ENCODE measurements around the gene GANAB.
A peak's percentile ranks its signal among the peaks of the same experiment; 100 is the strongest.
"Not testable (repeated sequence)": the region's sequence is repeated elsewhere in the genome, so short reads cannot be mapped to it uniquely, and the experiment has no call there.

The GANAB gene

DNA sequence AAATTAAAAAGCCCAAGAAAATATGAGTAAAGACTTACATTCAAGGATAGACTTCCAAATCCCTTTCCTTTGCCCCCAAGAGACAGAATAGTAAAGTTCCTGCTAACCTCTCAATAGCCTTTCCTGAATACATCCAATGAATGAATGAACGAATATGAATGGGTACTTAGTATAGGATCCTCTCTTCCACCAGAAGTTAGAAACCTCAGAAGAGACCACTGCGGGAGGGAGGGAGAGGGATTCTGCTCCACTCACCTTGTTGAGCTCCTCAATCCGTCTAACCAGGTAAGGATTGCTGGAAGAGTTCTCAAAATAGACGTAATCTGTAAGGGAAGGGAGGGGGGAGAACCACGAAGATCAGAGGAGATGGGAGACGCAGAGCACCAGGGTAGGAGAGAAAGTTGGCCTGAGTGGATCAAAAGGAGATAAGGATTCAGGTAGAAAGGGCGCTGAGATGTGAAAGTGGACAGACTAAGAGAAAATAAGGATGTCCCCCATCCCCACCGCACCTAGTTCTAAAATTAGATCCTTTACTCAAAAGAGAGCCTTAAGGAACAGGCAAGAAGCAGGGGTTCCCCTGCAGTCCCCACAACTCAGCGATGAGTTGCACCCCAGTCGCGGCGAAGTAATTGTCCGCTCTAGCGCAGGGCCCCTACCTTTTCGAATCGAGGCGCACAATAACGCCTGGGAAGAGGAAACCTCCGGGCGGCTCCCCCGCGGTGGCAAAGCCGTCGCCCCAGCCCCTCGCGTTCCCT, 45.9 kb downstream of the GANAB start:
- peak in 1 of 14 donors; percentile 45 for DNase-seq

DNA sequence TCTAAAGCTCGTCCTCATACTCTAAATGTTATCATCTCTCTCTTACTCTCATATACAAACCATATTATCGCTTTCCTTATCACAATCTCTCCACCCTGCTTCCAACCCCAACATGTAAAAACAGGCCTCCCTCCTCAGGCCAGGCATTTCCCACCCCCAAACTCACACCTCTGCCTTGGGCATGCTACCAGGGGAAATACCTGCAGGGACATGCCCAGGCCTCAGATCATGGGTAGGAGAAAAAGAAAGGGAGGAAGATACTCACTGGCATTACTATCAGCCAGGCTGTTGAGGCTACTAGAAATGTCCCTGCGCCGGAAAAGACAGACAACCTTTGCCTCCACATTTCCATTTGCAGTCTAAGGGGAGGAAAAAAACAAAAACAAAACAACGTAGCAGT, 46.5 kb downstream of the GANAB start:
- DNase-seq = no peak

DNA sequence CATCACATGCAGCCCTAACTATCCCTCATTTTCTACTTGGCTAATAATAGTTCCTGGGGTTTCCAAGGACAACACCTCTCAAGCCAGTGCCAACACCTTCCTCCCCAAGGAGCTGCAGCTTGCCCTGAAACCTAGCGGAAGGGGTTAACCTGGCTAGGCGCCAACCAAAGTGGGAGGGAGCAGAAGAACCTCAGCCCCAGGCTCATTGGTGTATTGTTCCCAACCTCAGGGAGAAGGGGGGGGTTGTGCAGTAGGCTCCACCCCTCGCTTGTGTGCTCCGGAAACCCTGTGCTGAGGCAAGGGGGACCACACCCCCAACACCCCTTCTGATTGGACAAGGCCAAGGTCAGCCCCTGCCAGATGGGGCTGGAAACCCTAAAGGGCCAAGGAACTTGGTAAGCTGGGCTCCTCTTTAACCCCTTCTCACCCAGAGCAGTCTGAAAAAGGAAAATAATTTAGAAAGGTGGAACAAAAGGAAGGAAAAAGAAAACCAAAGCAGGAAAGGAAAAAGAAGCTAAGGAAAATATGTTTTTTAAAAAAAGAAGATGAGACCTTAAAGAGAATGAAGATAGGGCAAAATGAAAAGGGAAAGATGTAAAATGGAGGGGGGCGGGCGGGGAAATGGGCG, 47.2 kb downstream of the GANAB start:
- DNase-seq = peak in 13 of 14 donors; percentile 27 to 96 (median 82)

DNA sequence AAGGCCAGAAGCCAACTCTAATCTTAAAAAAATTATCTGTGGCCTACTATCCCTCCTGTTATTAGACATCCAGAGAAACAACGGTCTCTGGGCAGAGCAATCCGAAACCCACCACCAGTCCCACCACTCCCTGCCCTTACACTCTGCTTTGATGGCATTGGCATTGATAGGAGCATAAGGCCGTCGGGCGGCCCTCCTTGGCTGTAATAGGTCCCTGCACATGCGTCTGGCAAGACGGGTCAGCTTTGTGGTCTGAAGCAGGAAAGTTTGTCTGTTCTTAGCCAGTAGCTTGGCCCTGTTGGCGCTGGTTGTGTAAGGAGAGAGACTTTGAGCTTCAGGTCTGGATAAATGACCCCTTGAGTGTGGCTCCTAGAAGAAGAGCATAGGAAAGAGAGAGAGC, 51.3 kb downstream of the GANAB start:
- DNase-seq = no peak

DNA sequence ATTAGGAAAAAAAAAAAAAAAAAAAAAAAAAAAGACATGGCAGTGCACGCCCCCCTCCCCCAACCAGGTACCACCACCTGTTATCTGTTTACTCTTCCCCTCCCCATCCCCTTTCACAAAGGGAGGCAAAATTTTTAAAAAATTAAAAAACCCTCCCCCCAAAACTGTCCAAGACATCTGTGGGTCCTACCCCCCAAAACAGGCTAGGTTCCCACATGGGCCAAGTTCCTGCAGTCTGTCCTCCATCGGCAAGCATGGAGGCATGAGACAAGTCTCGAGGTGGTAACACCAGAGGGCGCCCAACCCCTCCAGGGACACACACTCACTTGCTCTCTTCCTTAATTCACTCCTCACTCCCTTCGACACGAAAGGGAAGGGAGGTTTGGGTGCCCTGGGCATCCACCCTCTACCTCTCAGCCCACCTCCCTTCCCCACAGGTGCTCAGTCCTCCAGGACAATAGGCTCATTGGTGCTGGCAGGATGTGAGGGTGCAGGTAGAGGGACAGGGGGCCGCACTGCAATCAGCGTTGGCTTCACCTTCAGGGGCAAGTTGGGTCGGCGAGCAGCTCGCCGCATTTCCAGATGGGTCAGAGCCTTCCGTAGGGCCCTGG, 52.9 kb downstream of the GANAB start:
- DNase-seq = peak in 10 of 14 donors; percentile 13 to 59 (median 35)

DNA sequence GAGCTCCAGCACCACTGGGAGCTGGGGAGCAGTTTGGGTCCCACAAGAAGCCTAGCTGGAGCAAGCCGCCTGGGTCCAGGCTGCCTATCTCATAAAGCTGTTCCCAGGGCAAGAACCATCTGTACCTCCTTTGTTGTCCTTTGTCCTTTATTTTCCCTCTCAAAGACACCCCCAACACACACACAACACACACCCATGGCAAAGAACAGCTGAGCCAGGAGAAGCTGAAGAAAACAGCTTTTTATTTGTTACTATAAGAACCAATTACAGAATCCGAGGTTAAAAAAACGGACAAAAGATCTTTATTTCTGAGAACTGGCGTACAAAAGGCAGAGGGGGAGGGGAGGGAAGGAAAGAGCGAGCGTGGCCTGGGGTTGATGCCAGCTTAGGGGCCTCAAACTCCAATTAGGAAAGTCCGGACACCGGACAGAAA, 53.4 kb downstream of the GANAB start:
- peak in 7 of 14 donors; percentile 21 to 47 (median 37) for DNase-seq

DNA sequence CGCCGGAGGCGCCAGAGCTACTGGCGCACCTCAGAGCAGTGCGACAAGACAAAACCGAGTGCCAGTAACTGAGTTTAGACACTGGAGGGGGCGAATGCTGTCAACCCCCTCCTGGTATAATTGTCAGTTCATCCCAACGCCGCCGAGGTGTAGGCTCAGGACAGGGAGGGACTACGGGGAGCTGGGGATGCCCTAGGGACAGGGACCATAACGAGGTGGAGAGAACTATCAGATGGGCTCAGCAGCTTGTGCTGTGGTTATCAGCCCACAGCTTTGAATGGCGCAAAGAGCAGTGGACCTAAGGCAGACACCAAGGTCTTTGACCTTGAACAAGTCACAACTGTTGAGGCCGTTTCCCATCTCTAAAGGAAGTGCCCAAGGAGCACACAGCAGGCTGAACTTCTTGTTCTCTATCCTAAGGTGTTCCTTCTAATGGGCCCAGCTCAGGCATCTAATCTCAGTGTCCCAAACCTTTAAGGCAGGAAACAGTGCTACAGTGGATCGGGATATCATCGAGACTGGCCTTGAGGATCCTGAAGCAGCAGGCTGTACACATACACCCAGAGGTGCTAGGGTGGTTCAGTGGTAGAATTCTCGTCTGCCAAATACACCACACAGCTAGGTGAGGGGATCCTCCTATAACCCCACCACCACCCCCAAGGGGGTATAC, 54.1 kb downstream of the GANAB start:
- no peak for DNase-seq

DNA sequence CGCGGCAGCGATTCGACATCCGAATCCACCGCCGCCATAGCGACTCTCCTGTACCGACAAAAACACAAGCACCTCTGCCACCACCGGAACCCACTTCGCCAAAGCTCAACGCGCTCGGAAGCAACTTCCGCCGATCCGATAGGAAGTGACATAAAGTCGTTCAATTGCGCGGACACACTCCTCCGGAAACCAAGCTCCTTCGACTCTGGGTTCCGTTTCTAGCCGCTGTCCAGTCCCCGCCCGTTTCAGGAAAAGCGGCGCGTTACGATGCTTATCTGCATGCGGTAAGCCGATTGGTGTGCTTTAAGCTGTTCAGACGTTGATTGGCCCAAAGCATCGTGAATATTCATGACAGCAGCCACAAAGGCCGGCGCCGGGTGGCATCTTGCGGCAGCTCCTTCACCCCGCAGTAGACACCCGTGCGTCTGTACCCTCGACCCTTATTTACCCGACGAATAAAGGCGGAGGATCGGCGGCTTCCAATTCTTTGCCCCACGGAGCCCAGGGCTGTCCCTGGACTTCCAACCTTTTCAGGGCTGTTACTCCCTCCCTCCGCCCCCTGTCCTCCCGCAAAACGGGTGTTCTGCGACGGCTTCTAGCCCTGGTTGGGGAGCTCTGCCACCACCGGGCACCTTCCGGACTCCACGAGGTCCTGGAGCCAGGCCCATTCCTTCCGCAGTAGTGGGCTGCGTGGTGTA, 54.8 kb downstream of the GANAB start, which contains the start of gene TUT1:
Gene TUT1 (minus strand): TSS at position 76 of the 698 bp plus-strand sequence. CDS start 38 bp downstream, at position 38.
- peak; percentile 71 to 99 (median 96) for DNase-seq

DNA sequence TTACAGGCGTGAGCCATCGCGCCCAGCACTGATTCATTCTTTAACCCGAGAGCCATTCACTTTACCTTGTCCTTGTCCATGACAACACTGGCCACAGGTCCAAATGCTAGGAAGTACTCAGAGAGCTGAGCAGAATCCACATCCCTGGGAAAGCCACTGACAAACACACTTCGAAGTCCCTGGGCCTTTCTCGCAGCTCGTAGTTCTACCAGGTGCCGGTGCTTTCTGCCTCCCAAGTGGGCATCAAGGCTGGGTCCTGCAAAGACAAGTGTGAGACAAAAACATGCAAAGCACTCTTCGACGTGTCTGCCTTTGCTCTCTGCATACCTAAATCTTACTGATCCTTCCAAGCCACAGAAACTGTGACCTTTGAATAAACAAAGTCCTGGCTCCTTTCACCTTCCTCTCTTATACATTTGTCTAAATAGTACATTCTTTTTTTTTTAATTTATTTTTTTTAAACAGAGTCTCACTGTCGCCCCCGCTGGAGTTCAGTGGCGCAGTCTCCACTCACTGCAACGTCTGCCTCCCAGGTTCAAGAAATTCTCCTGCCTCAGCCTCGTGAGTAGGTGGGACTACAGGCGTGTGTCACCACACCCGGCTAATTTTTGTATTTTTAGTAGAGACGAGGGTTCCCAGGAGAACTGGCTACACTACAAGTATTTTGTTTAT, 57.3 kb downstream of the GANAB start:
- no peak for DNase-seq

DNA sequence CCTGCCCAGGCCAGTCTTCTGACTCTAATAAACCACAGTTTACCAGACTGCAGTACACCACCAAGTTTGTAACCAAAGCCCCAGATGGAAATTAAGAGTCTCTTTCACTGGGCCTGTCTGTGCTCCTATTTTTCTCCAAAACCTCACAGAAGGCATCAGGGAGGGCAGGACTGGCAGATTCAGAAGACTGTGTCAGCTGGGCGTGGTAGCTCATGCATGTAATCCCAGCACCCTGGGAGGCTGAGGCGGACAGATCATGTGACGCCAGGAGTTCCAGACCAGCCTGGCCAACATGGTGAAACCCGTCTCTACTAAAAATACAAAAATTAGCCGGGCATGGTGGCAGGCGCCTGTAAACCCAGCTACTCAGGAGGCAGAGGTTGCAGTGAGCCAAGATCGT, 61.1 kb downstream of the GANAB start:
- not testable (repeated sequence) for DNase-seq

DNA sequence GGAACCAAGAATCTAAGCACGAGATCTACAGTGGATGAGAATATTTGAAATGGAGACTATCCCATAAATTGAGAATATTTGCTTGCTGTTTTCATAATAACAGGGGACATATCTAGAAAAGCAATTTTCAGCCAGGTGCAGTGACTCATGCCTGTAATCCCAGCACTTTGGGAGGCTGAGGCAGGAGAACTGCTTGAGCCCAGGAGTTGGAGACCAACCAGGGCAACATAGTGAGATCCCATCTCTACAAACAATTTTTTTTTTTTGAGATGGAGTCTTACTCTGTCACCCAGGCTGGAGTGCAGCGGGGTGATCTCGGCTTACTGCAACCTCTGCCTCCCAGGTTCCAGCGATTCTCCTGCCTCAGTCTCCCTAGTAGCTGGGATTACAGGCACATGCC, 64.7 kb downstream of the GANAB start:
- not testable (repeated sequence) for DNase-seq

DNA sequence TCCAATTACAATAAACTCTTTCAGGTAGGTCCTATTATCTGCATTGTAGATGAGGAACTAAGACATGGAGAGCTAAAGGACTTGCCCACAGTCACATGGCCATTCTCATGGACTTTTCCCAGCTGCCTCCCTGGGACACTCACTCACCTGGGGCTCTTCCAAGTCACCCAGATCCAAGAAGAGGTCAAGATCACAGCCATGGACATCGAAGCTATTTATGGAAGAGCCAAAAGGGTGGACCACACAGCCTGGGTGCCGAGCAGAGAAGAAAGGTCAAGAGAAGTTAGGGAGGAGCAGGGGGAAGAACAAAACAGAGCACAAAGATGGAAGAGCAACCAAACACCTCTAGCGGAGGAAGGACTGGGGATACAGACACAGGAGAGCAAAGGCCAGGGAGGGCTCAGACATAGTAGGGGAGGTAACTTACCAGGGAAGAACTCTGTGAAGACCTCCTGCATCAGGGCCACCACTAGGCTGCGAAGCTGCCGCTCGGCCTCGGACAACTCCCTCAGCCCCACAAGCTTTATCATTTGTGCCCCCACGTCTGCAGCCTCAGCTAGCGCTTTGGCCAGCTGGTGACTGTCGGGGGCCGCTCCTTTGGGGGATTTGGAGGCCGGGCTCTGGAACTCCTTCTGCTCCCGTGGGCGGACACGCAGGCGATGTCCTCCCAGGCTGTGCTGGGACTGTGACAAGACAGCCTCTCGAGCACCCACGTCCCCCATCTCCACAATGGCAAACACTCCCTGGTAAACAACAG, 65.3 kb downstream of the GANAB start:
- DNase-seq = no peak

DNA sequence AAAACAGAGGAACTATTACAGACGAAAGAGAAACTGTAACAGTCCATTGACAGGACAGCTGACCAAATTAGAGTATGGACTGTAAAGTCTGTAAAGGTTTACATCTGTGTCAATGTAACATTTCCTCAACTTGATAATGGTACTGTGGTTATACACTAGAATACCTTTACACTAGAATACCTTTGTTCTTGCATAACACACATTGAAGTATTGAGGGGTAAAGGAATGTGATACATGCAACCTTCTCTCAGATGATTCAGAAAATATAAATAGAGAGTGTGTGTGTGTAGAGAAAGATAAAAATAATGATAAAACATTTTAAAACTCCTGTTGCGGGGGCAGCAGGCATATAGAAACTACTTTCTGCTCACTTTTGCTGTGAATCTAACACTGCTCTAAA, 67.2 kb downstream of the GANAB start:
- no peak for DNase-seq

DNA sequence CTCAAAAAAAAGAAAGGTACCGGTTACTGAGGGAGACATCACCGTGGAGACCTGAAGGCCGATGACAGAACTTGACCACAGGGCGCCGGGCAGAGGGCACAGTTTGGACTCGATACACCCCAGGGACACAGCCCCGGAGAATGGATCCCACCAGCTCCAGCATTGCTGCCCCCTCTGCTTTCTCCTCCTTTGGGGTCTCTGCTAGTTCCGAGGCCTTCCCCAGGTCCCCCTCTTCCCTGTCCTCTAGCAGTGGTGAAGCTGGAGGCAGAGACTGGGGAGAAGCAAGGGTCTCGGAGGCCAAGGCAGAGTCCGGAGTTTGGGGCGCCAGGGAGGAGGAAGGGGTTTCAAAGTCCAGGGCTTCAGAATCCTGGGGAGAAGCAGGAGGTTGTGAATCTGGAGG, 67.9 kb downstream of the GANAB start:
- no peak for DNase-seq

DNA sequence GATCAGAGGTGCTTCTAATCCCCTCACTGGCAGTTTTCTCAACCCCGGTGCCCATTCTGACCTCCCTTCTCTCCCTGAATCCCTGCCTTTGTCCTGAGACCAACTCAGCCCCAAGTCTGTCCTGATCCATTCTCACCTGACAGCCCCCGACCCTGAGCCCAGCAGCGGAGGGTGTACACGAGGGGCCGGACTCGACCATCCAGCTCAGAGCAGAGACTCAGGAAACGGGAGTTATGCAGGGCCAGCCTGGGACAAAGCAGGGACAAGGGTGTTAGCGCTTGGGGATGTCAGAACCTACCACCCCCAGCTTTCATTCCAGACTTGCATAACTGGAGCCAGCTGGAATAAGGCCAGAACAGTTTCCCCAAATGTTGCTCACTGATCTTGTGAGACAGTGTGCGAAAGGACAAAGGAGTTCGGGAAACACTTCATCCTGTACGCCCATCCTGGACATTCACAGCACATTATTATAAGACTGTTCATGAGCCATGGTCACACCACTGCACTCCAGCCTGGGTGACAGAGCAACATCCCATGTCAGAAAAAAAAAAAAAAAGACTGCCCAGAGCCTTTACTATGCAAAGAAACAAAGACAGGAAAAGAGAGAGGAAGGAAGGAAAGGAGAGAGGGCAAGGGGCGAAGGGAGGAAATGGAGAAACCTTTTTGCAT, 69.2 kb downstream of the GANAB start:
- DNase-seq = no peak

DNA sequence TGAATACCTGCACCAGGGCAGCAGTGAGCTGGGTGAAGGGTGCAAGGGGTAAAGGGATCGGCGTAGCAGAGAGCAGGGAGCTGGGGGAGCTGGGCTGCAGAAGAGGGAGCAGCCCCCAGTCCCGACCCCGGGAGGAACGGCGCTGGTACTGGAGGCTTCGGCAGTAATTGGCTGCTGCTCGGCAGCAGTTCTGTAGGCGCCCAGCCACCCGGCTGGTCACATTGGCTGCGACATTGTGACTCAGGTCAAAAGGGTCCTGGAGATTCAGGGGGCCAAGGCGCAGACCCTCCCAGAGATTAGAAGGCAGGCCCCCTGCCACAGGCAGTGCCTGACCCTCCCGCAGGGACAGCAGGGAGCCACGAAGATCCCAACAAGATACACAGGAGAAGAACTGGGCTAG, 70.6 kb downstream of the GANAB start:
- no peak for DNase-seq

DNA sequence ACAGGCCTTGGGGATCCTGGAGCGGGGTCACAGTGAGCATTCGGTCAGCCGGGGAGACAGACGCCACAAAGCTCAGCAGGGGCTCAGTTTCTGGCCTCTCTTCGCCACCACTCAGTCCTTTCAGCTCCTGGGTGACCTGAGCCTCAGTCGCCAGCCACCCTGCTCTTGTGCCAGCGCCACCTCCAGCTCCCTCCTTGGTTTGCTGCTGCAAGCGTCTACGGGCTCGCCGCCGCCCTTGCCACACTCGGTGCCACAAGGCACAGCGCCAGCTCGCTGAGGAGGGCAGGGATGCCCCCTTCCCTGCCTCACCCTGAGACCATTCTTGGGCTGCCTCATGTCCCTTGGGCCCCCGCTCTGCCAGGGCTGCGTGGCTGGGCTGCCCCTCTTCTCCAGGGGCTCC, 71.3 kb downstream of the GANAB start:
- no peak for DNase-seq

All from C1 segment of cervical spinal cord (tissue), 14 donors.